Mucosa of stomach (tissue), 1 donor: Measurements from ENCODE around the gene DGUOK.

Experiments used
- H3K27me3 ChIP-seq: one replicate; pipeline ENCODE4 v1.7.0; 2013; ENCODE audit warnings: mild to moderate bottlenecking, low read length; ENCODE audit not compliant: control insufficient read depth, insufficient read depth
- H3K36me3 ChIP-seq: one replicate; pipeline ENCODE4 v1.7.0; 2013; ENCODE audit warnings: low read length; ENCODE audit not compliant: control insufficient read depth, insufficient read depth
- H3K4me1 ChIP-seq: one replicate; pipeline ENCODE4 v1.7.0; 2013; ENCODE audit warnings: mild to moderate bottlenecking, low read length; ENCODE audit not compliant: control insufficient read depth, insufficient read depth
- H3K4me3 ChIP-seq: one replicate; pipeline ENCODE4 v1.7.0; 2013; ENCODE audit warnings: low read length
- H3K9ac ChIP-seq: one replicate; pipeline ENCODE4 v1.7.0; 2013; ENCODE audit warnings: mild to moderate bottlenecking, low read length, moderate library complexity
- H3K9me3 ChIP-seq: one replicate; pipeline ENCODE4 v1.7.0; 2013; ENCODE audit warnings: mild to moderate bottlenecking, low read length, moderate library complexity; ENCODE audit not compliant: control insufficient read depth
- donor health status: Pancreatic carcinoma.

The DGUOK gene

DNA sequence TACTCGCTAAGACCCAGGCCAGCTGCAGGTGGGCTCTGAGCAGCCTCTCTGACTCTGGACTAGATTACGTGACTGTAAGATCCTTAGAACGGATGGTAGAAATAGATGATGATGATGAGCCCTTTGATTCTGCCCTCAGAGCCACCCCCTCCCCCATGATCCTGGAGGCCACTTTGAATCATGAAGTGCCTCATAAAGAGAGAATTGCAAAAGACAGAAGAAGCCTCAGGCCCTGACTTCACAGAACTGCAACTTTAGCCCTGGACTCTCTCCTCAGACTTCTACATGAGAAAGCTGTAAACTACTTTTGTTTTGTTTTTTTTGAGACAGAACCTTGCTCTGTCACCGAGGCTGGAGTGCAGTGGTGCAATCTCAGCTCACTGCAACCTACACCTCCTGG lies 42.7 kb downstream of the DGUOK start:
- no peak overlapping the region for H3K4me3 ChIP-seq
- no peaks in the 10 kb centered on the region for H3K27me3 ChIP-seq
- H3K4me1 ChIP-seq: peaks cover 32% of the 10 kb centered on the region
- H3K9me3 ChIP-seq: no peaks in the 10 kb centered on the region
- H3K9ac ChIP-seq: no peak overlapping the region
- no peaks in the 10 kb centered on the region for H3K36me3 ChIP-seq

GRCh38 chr2:73970141-73970803 lies 43.6 kb downstream of the DGUOK start:
- peaks cover 32% of the 10 kb centered on the region for H3K4me1 ChIP-seq
- H3K9ac ChIP-seq: peak overlapping the region; percentile 13

GRCh38 chr2:73970850-73971471 lies 44.3 kb downstream of the DGUOK start:
- Histone ChIP-seq H3K9ac (peak overlapping the region; percentile 13), H3K36me3 (no peaks in the 10 kb centered on the region), H3K9me3 (no peaks in the 10 kb centered on the region), H3K4me3 (no peak overlapping the region), H3K27me3 (no peaks in the 10 kb centered on the region), H3K4me1 (peaks cover 32% of the 10 kb centered on the region)

More at GRCh38 chr2:73970141-73970803, 43.6 kb downstream of the DGUOK start:
- Histone ChIP-seq H3K27me3 (no peaks in the 10 kb centered on the region), H3K36me3 (no peaks in the 10 kb centered on the region), H3K9me3 (no peaks in the 10 kb centered on the region), H3K4me3 (no peak overlapping the region)

DNA sequence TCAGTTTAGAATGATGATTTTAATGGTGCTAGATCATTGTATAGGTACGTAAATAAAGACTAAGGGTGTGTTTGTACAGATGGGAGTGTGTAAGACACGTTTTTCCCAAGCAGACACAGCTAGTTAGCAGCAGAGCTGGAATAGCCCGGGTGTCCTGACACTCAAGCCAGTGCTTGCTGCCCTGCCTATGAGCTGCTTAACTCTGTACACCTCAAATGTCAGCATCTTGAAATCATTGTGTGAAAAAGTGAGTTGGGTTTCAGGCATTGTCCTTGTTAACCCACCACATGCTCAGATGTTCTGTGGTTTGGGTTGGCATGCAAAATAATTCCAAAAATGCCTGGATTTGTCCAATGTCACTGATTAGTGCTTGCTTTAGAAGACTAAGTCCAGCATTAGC lies 45.0 kb downstream of the DGUOK start:
- no peaks in the 10 kb centered on the region for H3K27me3 ChIP-seq
- no peaks in the 10 kb centered on the region for H3K36me3 ChIP-seq
- H3K4me3 ChIP-seq: no peak overlapping the region
- H3K9ac ChIP-seq: no peak overlapping the region
- H3K4me1 ChIP-seq: peaks cover 32% of the 10 kb centered on the region
- H3K9me3 ChIP-seq: no peaks in the 10 kb centered on the region

DNA sequence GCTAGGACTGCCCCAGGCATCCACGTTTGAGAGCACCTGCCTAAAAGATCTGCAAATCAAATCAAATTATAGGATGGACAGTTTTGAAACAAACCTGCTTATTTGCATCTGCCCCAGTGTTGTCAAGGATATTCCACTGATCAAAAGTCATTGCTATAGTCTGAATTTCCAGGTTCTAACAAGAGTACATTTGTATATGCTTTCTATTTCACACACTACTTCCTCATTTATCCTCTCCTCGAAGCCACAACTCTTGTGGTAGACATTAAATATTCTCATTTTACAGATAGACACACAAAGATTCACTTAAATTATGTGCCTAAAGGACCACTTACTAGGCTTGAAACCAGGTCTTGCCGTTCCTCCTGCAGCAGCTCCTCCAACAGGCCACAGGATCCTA lies 46.2 kb downstream of the DGUOK start:
- Histone ChIP-seq H3K36me3 (no peaks in the 10 kb centered on the region), H3K9ac (no peak overlapping the region), H3K4me3 (no peak overlapping the region), H3K9me3 (no peaks in the 10 kb centered on the region), H3K4me1 (peaks cover 32% of the 10 kb centered on the region), H3K27me3 (no peaks in the 10 kb centered on the region)

DNA sequence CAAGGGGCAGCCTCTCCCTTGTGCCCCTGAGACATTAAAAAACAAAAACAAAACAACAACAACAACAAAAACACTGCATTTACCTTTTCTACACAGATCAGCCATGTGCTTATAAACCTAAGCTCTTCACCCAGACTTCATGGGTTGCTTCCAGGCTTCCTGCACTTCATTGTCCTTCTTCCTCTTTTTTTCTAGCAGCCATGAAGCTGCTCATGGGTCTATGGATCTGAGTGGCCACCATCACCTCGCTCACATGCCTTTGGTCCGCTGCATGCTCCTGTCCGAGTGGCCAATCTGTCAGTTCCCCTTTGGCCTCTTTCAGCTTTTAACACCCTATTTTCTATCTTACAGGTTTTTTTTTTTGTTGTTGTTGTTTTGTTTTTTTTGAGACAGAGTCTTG lies 49.1 kb downstream of the DGUOK start:
- H3K27me3 ChIP-seq: no peaks in the 10 kb centered on the region
- no peaks in the 10 kb centered on the region for H3K9me3 ChIP-seq
- H3K4me1 ChIP-seq: peaks cover 38% of the 10 kb centered on the region
- H3K9ac ChIP-seq: no peak overlapping the region
- no peak overlapping the region for H3K4me3 ChIP-seq
- no peaks in the 10 kb centered on the region for H3K36me3 ChIP-seq

- no peaks in the 10 kb centered on the region for H3K36me3 ChIP-seq
- no peak overlapping the region for H3K4me3 ChIP-seq
- no peaks in the 10 kb centered on the region for H3K27me3 ChIP-seq
- H3K9me3 ChIP-seq: no peaks in the 10 kb centered on the region
- peaks cover 38% of the 10 kb centered on the region for H3K4me1 ChIP-seq
- no peak overlapping the region for H3K9ac ChIP-seq
These were observed 50.1 kb downstream of the DGUOK start for GRCh38 chr2:73976803-73977202.

DNA sequence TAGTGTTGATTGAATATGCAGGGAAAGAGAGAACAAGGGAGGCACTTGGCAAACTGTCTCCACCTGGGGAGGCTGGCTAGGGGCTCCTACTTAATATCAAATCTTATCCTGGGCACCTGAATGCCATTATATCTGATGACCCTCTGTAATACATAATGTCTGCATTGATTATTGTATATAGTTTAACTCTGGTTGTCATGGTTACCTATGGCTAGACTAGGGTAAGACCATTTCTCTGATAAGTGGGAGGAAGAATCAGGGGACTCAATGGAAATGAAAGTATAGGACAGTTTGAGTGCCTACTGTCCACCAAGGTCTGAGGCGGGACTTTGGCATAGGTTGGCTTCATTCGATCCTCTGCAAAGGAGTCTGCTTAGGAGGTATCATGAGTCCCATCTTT lies 50.8 kb downstream of the DGUOK start:
- no peaks in the 10 kb centered on the region for H3K27me3 ChIP-seq
- H3K9ac ChIP-seq: no peak overlapping the region
- H3K36me3 ChIP-seq: no peaks in the 10 kb centered on the region

GRCh38 chr2:73979021-73979420 lies 52.3 kb downstream of the DGUOK start:
- no peak overlapping the region for H3K9ac ChIP-seq
- no peaks in the 10 kb centered on the region for H3K9me3 ChIP-seq
- H3K4me3 ChIP-seq: no peak overlapping the region
- H3K36me3 ChIP-seq: no peaks in the 10 kb centered on the region
- H3K4me1 ChIP-seq: peaks cover 37% of the 10 kb centered on the region
- H3K27me3 ChIP-seq: no peaks in the 10 kb centered on the region

More for the DNA sequence above, 50.8 kb downstream of the DGUOK start:
- Histone ChIP-seq H3K4me1 (peaks cover 38% of the 10 kb centered on the region), H3K9me3 (no peaks in the 10 kb centered on the region), H3K4me3 (no peak overlapping the region)

GRCh38 chr2:73979686-73980085 lies 53.0 kb downstream of the DGUOK start:
- Histone ChIP-seq H3K9me3 (no peaks in the 10 kb centered on the region), H3K27me3 (no peaks in the 10 kb centered on the region), H3K36me3 (no peaks in the 10 kb centered on the region), H3K4me3 (no peak overlapping the region), H3K4me1 (peaks cover 37% of the 10 kb centered on the region), H3K9ac (no peak overlapping the region)

GRCh38 chr2:73980566-73980965 lies 53.9 kb downstream of the DGUOK start:
- Histone ChIP-seq H3K4me1 (peaks cover 37% of the 10 kb centered on the region), H3K36me3 (no peaks in the 10 kb centered on the region), H3K27me3 (no peaks in the 10 kb centered on the region), H3K9me3 (no peaks in the 10 kb centered on the region), H3K9ac (peak overlapping the region; percentile 64), H3K4me3 (peak overlapping the region; percentile 67)

DNA sequence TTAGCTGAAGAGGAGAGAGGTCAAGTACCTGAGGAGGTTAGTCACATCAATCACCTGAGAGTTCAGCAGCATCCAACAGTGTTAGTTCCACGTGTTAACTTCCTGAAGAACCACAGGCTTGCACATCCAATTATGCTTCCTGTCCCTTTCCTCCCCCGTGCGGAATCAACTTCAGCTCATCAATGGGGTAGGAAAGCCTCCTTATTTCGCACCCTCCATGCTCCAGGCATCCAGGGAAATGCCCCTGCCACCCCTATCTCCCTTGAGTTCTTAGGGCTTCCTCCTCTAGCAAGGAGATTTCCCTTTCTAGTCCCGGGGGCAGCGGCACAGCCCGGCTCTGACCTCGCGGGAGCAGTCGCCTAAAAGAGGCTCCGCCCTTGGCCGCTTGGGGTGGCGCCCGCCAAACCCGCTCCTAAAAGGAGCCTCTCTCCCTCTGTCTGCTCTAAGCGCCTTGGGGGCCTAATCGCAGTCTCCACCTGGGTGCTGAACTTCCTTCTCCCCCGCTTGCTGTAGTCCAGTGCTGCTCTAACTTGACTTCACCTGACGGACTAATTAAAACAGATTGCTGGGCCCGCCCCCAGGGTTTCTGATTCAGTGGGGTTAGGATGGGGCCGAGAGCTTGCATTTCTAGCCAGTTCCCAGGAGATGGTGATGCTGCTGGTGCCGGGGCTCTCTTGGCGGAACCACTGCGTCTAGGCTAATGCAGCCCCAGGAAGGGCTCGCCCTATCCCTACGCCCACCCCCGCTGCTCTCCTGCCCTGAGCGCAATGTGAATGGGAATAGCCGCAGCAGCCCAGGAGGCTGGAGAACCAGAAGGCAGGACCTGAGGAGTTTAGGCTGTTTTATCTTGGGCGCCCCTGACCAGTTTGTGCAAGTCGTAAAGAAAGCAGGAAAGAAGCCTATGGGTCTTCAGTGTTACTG lies 54.7 kb downstream of the DGUOK start:
- Histone ChIP-seq H3K9me3 (no peaks in the 10 kb centered on the region), H3K9ac (peak overlapping the region; percentile 64), H3K36me3 (no peaks in the 10 kb centered on the region), H3K27me3 (no peaks in the 10 kb centered on the region), H3K4me1 (peaks cover 44% of the 10 kb centered on the region), H3K4me3 (peak overlapping the region; percentile 67)
